ENCODE data around the gene TAS2R60. TPM values are rescaled to one million over a fixed set of nuclear protein-coding genes. Genes with fewer than 3 reads are reported as not detected.

The TAS2R60 gene
- total RNA-seq, 1 experiment from 2014 or later: 0.24 TPM

DNA sequence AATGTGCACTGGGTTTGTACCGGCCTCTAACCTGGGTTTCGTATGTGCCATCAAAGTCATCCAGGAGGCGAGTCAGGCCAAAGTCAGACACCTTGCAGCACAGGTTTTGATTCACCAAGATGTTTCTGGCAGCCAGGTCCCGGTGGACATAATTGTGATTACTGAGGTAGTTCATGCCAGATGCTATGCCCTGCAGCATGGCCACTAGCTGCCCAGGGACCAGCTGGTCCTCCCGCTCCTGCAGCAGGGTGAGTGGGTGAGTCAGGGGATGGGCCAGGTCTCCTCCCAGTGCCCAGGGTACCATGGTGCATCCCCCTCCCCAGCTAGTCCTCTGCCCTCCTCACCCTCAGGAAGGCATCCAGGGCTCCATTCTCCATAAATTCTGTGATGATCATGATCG lies 48.5 kb upstream of the TAS2R60 start:
- 0 out of 2 replicates have a peak, but pooled peaks have one; percentile 27 for TF ChIP-seq ATF1 (CRISPR knock-in tag; IDR thresholded peaks at IDR 0.05)
- TF ChIP-seq, protein P1, sequence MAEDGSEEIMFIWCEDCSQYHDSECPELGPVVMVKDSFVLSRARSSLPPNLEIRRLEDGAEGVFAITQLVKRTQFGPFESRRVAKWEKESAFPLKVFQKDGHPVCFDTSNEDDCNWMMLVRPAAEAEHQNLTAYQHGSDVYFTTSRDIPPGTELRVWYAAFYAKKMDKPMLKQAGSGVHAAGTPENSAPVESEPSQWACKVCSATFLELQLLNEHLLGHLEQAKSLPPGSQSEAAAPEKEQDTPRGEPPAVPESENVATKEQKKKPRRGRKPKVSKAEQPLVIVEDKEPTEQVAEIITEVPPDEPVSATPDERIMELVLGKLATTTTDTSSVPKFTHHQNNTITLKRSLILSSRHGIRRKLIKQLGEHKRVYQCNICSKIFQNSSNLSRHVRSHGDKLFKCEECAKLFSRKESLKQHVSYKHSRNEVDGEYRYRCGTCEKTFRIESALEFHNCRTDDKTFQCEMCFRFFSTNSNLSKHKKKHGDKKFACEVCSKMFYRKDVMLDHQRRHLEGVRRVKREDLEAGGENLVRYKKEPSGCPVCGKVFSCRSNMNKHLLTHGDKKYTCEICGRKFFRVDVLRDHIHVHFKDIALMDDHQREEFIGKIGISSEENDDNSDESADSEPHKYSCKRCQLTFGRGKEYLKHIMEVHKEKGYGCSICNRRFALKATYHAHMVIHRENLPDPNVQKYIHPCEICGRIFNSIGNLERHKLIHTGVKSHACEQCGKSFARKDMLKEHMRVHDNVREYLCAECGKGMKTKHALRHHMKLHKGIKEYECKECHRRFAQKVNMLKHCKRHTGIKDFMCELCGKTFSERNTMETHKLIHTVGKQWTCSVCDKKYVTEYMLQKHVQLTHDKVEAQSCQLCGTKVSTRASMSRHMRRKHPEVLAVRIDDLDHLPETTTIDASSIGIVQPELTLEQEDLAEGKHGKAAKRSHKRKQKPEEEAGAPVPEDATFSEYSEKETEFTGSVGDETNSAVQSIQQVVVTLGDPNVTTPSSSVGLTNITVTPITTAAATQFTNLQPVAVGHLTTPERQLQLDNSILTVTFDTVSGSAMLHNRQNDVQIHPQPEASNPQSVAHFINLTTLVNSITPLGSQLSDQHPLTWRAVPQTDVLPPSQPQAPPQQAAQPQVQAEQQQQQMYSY (CRISPR knock-in tag; IDR thresholded peaks at IDR 0.05): no peak
- Mint-ChIP-seq H3K27me3 (ENCODE audit: low read depth) (no peaks in the 10 kb centered on the region), H3K4me3 (no peak overlapping the region), H3K4me1 (peaks cover 5% of the 10 kb centered on the region), H3K36me3 (peaks cover 89% of the 10 kb centered on the region), H3K9me3 (no peaks in the 10 kb centered on the region), H3K27ac (no peak overlapping the region)
- DNase-seq (ENCODE audit: low spot score) (no peak), ATAC-seq (no peak)
- CTCF ChIA-PET: interaction anchor here (2.4 kb wide), 1 partner anchor 14 kb away, joined by 9 read pairs; the partner anchor contains the start of gene EPHA1
- POLR2A ChIA-PET: no interaction called here

DNA sequence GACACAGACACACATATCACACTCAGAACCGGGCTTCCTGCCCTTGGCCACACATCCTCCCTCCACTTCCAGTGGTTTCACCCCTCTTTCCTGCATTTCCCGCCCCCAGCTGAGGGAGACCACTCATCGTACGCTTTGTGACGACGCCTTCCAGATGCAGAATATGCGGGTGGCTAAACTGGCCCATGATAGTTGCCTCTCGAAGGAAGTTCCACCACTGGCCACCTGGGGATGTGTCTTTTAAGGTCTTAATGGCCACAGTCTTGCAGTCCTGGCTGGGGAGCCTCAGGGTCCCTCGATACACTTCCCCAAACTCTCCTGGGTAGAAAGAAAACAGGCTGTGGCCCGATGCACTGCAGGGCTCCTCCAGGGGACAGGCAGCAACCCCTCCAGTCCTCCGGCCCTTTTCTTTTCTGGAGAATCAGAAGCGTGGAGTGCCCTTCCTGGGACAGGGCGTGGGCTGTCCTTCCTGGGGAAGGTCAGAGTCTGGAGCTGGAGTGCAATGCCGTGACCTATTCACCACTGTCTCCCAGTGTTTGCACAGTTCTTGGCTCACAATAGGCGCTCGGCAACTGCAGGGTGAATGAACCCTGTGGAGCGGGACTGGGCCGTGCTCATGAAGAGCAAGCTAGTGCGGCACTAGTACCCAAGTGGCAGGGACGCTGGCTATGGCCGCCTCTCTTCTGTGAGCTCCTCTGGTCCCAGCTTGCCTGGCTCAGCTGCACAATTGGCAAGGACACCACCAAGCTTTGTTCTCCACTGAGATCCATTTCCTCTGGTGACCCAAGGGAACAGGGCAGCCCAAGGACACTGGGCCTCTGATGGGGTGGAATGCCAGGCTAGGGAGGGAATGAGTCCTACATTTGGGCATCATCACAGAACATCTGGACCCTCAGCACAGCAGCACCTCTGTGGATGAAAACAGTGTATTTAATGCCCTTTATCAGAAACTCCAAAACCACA lies 47.8 kb upstream of the TAS2R60 start:
- DNase-seq (ENCODE audit: low spot score) (no peak), ATAC-seq (peak; percentile 11; the same call in 1 of the 2 replicates)
- ChIA-PET CTCF (interaction anchor here (2.4 kb wide), 1 partner anchor 13 kb away, joined by 9 read pairs; the partner anchor contains the start of gene EPHA1), POLR2A (no interaction called here)
- TF ChIP-seq, protein P2, sequence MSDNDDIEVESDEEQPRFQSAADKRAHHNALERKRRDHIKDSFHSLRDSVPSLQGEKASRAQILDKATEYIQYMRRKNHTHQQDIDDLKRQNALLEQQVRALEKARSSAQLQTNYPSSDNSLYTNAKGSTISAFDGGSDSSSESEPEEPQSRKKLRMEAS (CRISPR knock-in tag; IDR thresholded peaks at IDR 0.05): no peak
- no peak for TF ChIP-seq ZNF138 (CRISPR knock-in tag; conservative IDR thresholded peaks at IDR 0.05)
- TF ChIP-seq, protein P3, sequence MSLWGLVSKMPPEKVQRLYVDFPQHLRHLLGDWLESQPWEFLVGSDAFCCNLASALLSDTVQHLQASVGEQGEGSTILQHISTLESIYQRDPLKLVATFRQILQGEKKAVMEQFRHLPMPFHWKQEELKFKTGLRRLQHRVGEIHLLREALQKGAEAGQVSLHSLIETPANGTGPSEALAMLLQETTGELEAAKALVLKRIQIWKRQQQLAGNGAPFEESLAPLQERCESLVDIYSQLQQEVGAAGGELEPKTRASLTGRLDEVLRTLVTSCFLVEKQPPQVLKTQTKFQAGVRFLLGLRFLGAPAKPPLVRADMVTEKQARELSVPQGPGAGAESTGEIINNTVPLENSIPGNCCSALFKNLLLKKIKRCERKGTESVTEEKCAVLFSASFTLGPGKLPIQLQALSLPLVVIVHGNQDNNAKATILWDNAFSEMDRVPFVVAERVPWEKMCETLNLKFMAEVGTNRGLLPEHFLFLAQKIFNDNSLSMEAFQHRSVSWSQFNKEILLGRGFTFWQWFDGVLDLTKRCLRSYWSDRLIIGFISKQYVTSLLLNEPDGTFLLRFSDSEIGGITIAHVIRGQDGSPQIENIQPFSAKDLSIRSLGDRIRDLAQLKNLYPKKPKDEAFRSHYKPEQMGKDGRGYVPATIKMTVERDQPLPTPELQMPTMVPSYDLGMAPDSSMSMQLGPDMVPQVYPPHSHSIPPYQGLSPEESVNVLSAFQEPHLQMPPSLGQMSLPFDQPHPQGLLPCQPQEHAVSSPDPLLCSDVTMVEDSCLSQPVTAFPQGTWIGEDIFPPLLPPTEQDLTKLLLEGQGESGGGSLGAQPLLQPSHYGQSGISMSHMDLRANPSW (CRISPR knock-in tag; conservative IDR thresholded peaks at IDR 0.05; ENCODE audit: low read depth): no peak
- TF ChIP-seq GABPB1 (CRISPR knock-in tag; IDR thresholded peaks at IDR 0.05): peak; percentile 36; the same call in 1 of the 2 replicates
- Mint-ChIP-seq H3K27me3 (ENCODE audit: low read depth) (no peaks in the 10 kb centered on the region), H3K4me1 (no peaks in the 10 kb centered on the region), H3K27ac (peak overlapping the region; percentile 53), H3K4me3 (no peak overlapping the region), H3K36me3 (peaks cover 89% of the 10 kb centered on the region), H3K9me3 (no peaks in the 10 kb centered on the region)

DNA sequence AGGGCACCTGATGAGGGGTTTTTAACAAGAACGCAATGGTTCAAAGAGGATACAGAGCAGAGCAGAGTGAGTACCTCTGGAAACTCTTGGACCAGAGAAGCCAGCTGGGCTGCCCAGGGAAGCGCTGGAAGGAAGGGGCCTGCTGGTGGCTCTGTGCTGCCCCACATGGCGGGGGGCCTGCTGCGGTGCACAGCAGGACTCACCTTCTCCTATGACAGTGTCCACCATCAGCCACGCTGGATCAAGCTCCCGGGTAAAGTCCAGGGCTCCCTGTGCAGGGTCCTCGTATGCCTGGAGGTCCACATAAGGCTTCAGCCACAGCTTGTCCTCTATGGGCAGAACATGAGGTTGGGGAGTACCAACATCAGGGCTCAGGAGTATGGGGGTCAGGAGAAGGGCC lies 47.1 kb upstream of the TAS2R60 start:
- no peak for DNase-seq (ENCODE audit: low spot score)
- no peak overlapping the region for H3K27ac Mint-ChIP-seq
- peaks cover 91% of the 10 kb centered on the region for H3K36me3 Mint-ChIP-seq
- TF ChIP-seq JUN (CRISPR knock-in tag; IDR thresholded peaks at IDR 0.05): no peak
- no peak for TF ChIP-seq ZNF416 (CRISPR knock-in tag; IDR thresholded peaks at IDR 0.05)
- TF ChIP-seq, protein P4, sequence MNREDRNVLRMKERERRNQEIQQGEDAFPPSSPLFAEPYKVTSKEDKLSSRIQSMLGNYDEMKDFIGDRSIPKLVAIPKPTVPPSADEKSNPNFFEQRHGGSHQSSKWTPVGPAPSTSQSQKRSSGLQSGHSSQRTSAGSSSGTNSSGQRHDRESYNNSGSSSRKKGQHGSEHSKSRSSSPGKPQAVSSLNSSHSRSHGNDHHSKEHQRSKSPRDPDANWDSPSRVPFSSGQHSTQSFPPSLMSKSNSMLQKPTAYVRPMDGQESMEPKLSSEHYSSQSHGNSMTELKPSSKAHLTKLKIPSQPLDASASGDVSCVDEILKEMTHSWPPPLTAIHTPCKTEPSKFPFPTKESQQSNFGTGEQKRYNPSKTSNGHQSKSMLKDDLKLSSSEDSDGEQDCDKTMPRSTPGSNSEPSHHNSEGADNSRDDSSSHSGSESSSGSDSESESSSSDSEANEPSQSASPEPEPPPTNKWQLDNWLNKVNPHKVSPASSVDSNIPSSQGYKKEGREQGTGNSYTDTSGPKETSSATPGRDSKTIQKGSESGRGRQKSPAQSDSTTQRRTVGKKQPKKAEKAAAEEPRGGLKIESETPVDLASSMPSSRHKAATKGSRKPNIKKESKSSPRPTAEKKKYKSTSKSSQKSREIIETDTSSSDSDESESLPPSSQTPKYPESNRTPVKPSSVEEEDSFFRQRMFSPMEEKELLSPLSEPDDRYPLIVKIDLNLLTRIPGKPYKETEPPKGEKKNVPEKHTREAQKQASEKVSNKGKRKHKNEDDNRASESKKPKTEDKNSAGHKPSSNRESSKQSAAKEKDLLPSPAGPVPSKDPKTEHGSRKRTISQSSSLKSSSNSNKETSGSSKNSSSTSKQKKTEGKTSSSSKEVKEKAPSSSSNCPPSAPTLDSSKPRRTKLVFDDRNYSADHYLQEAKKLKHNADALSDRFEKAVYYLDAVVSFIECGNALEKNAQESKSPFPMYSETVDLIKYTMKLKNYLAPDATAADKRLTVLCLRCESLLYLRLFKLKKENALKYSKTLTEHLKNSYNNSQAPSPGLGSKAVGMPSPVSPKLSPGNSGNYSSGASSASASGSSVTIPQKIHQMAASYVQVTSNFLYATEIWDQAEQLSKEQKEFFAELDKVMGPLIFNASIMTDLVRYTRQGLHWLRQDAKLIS (CRISPR knock-in tag; IDR thresholded peaks at IDR 0.05; ENCODE audit: borderline replicate concordance): no peak
- TF ChIP-seq, protein P5, sequence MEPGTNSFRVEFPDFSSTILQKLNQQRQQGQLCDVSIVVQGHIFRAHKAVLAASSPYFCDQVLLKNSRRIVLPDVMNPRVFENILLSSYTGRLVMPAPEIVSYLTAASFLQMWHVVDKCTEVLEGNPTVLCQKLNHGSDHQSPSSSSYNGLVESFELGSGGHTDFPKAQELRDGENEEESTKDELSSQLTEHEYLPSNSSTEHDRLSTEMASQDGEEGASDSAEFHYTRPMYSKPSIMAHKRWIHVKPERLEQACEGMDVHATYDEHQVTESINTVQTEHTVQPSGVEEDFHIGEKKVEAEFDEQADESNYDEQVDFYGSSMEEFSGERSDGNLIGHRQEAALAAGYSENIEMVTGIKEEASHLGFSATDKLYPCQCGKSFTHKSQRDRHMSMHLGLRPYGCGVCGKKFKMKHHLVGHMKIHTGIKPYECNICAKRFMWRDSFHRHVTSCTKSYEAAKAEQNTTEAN (CRISPR knock-in tag; IDR thresholded peaks at IDR 0.05): no peak
- no peak for TF ChIP-seq NR1H2 (CRISPR knock-in tag; IDR thresholded peaks at IDR 0.05)
- no peak for TF ChIP-seq ZNF219 (CRISPR knock-in tag; IDR thresholded peaks at IDR 0.05; ENCODE audit: borderline replicate concordance)
- TF ChIP-seq ZNF671 (CRISPR knock-in tag; IDR thresholded peaks at IDR 0.05): no peak
- TF ChIP-seq, protein P6, sequence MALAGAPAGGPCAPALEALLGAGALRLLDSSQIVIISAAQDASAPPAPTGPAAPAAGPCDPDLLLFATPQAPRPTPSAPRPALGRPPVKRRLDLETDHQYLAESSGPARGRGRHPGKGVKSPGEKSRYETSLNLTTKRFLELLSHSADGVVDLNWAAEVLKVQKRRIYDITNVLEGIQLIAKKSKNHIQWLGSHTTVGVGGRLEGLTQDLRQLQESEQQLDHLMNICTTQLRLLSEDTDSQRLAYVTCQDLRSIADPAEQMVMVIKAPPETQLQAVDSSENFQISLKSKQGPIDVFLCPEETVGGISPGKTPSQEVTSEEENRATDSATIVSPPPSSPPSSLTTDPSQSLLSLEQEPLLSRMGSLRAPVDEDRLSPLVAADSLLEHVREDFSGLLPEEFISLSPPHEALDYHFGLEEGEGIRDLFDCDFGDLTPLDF (CRISPR knock-in tag; IDR thresholded peaks at IDR 0.05): no peak
- TF ChIP-seq, protein P7, sequence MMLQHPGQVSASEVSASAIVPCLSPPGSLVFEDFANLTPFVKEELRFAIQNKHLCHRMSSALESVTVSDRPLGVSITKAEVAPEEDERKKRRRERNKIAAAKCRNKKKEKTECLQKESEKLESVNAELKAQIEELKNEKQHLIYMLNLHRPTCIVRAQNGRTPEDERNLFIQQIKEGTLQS (CRISPR knock-in tag; conservative IDR thresholded peaks at IDR 0.05): no peak
- ChIA-PET POLR2A (interaction anchor here (1.0 kb wide), 1 partner anchor 12 kb away, joined by 3 read pairs; no protein-coding TSS in a partner anchor), CTCF (interaction anchor here (1.2 to 2.4 kb wide), 2 partner anchors 10 to 12 kb away, joined by 4 to 9 read pairs; partner anchors contain the start of gene EPHA1)
- no peak overlapping the region for H3K4me3 Mint-ChIP-seq
- no peak for ATAC-seq
- H3K9me3 Mint-ChIP-seq: no peaks in the 10 kb centered on the region
- no peaks in the 10 kb centered on the region for H3K4me1 Mint-ChIP-seq
- H3K27me3 Mint-ChIP-seq (ENCODE audit: low read depth): no peaks in the 10 kb centered on the region

Measured in WTC11 (cell line).